ENCODE measurements around the gene PCNX4.

PCNX4 gene

DNA sequence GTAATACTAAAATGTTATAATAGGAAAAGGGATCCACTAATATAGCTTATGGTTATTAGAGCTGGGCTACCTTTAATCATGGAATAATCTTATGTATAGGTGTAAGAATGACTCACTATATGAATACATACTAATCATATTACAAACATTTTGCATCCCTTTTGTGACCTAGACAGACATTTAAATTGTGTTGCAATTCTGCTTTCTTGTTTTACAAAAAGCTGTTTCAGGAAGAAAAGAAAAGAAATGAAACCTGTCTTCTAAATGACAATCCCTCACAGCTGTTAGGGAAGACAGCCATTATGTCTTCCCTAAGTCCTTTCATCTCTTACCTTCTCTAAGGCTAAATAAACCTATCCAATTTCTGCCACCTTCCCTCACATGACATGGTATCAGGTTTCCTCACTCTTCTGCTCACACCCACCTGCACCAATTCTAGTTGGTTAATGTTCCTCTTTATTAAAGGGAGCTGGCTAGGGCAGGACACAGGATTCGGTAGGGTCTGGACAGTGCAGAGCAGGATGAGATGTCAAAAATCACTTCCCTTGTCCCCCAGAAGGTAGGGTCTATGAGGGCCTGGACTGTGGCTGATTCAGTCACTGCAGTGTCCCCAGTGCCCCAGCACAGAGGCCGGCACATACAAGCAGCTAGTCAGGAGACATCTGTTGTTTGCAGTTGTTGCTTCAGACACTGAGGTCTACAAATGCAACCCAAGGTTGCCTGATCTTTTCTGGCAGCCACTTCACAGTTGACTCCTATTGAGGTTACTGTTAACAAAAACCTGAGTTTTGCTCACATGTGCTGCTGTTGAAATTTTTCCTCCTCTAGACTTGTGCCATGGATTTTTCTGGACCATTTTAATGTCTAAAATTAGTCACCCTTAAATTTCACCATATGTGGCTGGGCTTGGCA, 69.7 kb downstream of the PCNX4 start:
- H3K4me3 ChIP-seq (ENCODE audit: low read depth, low read length) = no peak overlapping the region
- TF ChIP-seq, protein P1, sequence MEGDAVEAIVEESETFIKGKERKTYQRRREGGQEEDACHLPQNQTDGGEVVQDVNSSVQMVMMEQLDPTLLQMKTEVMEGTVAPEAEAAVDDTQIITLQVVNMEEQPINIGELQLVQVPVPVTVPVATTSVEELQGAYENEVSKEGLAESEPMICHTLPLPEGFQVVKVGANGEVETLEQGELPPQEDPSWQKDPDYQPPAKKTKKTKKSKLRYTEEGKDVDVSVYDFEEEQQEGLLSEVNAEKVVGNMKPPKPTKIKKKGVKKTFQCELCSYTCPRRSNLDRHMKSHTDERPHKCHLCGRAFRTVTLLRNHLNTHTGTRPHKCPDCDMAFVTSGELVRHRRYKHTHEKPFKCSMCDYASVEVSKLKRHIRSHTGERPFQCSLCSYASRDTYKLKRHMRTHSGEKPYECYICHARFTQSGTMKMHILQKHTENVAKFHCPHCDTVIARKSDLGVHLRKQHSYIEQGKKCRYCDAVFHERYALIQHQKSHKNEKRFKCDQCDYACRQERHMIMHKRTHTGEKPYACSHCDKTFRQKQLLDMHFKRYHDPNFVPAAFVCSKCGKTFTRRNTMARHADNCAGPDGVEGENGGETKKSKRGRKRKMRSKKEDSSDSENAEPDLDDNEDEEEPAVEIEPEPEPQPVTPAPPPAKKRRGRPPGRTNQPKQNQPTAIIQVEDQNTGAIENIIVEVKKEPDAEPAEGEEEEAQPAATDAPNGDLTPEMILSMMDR (IDR thresholded peaks at IDR 0.05; ENCODE audit: control insufficient read depth, extremely low read depth, insufficient read depth) = no peak
- DNase-seq (ENCODE audit: low read depth) = no peak

DNA sequence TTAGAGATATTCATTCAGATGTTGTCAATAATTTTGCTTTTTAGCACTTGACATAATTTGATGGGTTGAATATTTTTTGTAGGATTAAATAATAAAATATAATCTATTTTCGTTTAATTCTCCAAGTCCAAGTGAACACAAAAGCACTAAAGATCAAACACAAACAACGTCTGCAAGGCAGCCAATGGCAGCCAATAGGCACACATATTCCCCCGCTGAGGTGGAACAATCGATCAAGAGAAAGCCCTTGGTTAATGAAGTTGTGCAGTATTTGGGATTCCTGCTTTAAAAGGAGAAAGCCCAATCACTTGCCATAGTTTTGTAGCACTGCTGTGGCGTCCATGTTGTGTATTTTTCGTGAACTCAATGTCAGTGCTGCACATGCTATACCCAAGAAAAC, 72.0 kb downstream of the PCNX4 start:
- peak overlapping the region; percentile 87 for H3K4me3 ChIP-seq (ENCODE audit: low read depth, low read length)
- TF ChIP-seq, protein P1 (IDR thresholded peaks at IDR 0.05; ENCODE audit: control insufficient read depth, extremely low read depth, insufficient read depth) = no peak
- no peak for DNase-seq (ENCODE audit: low read depth)

DNA sequence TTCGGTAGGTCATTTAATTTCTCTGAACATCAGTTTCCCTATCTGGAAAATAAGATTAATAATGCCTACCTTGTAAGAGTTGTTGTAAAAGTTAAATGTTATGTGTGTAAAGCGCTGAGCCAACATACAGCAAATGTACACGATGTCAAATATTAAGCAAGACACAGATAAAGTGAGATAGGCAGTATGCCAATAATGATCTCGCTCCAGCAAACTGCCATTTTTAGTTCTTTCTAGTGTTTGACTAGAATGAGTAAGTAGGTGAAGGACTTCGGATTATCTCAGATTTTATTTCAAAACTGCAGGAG, 72.6 kb downstream of the PCNX4 start:
- TF ChIP-seq, protein P1 (IDR thresholded peaks at IDR 0.05; ENCODE audit: control insufficient read depth, extremely low read depth, insufficient read depth) = no peak
- peak; percentile 84 for DNase-seq (ENCODE audit: low read depth)
- peak overlapping the region; percentile 87 for H3K4me3 ChIP-seq (ENCODE audit: low read depth, low read length)

DNA sequence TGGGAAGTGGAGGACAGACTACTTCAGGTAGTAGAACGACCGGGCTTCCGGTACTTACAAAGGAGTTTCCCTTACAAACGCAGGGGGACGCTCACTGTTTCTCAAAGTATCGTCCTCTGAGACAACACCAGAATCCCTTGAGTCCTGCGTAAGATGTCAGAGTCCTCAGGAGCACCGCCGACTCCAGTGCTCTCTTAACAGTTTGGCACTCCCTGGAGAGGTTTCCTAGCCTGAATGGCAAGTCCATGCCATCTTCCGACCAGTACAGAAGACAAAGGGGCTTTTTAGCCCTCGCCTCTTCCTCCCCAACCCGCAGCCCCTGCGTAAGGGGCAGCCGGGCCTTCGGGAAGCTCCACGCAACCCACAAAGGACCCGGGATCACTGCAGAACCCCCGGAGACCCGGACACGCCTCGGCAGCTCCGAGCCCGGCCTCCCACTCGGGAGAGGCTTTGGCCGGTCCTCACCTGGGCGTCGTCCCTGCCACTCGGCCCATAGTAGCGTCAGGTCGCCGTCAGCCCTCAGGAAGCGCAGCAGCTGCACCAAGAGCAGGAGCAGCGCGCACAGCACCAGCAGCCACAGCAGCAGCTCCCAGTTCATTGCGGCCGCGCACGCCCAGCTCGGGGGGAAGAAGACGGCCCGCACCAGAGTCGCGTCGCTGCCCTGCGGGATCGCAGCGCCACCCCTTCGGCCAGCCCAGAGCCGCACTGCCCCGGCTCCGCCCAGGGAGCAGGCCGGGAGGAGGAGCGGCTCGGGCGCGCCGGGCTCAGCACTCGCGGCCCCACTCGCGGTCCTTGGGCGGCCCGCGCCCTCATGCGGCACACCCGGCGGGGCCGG, 73.2 kb downstream of the PCNX4 start, which contains the start of gene DHRS7:
DHRS7 (minus strand) TSS at position 687 of the 835 bp plus-strand sequence; CDS start at position 598, 89 bp downstream.
- TF ChIP-seq, protein P1 (IDR thresholded peaks at IDR 0.05; ENCODE audit: control insufficient read depth, extremely low read depth, insufficient read depth) = peak; percentile 80
- peak; percentile 56 for DNase-seq (ENCODE audit: low read depth)
- peak within 1 kb of the TSS; percentile 87 for H3K4me3 ChIP-seq (ENCODE audit: low read depth, low read length)

DNA sequence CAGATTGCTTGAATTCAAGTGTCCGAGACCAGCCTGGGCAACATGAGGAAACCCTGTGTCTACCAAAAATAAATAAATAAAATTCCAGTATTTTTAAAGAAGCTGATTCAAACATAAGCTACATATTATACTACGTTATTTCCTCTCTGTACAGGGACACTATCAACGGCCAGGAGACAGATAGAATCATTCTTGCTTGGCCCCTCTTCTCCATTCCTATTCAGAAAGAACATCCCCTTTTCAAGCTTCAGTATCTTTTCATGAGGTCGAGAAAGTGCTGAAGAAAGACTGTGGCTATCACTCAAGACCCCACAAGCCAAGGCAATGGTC, 73.8 kb downstream of the PCNX4 start:
- no peak for DNase-seq (ENCODE audit: low read depth)
- TF ChIP-seq, protein P1 (IDR thresholded peaks at IDR 0.05; ENCODE audit: control insufficient read depth, extremely low read depth, insufficient read depth) = no peak
- H3K4me3 ChIP-seq (ENCODE audit: low read depth, low read length) = peak overlapping the region; percentile 87

DNA sequence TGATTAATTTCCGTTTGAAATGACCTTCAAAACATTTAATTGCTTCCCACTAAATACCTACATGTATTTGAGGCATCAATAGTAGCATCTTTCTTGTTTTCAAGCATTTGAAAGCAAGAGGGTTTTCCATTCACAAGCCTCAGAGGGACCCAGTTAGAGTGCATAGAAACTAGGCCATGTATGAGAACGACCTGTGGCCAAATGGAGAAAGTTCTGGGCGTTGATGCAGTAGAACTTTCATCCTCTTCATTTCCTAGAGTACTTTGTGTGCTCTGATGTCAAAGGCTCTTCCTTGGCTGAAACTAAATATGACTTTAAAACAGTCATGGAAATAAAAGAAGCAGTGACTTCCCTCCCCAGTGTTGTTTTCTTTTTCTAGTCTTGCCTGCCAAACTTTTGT, 74.4 kb downstream of the PCNX4 start:
- no peak overlapping the region for H3K4me3 ChIP-seq (ENCODE audit: low read depth, low read length)
- DNase-seq (ENCODE audit: low read depth) = no peak
- TF ChIP-seq, protein P1 (IDR thresholded peaks at IDR 0.05; ENCODE audit: control insufficient read depth, extremely low read depth, insufficient read depth) = no peak

Measured in LNCaP clone FGC (cell line).